GM13976 (cell line): ENCODE results near the gene EIF4E1B.

ENCODE experiments used
- DNase-seq: peaks from one replicate; pipeline ENCODE4 v3.0.0; 2012; ENCODE audit warnings: low spot score
- in situ Hi-C: fragments of 300-500 bp; cut with MboI; formaldehyde crosslinking; loops from one replicate; pipeline ENCODE4 v1.12.0; 2022; ENCODE audit warnings: low sequenced_read_pairs, mixed read lengths, inconsistent platforms; ENCODE audit not compliant: unreplicated experiment
- TF ChIP-seq, protein P1 (sequence below): IDR thresholded peaks from 2 replicates; pipeline ENCODE4 v1.5.1; 2012; ENCODE audit warnings: borderline replicate concordance, mild to moderate bottlenecking; ENCODE audit not compliant: insufficient read depth; ENCODE audit errors: extremely low read depth, missing control alignments, control extremely low read depth

Gene EIF4E1B

DNA sequence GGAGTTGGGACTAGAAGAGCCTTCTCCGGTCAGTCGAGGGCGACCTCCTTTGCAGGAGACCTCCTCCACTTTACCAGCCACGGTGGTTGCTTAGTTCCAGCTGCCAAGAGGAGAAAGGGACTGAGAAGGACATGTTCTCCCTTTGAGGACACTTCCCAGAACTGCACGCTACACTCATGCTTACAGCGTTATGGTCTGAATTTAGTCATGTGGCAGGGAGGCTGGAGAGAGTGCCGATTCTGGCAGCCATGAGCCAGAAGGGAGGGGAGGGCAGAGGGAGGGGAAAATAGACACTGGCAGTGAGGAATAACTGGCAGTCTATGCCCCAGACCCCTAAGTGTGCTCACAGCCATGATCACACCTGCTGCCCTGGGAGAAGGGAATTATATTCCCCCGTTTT is 64.6 kb downstream of the EIF4E1B start:
- no peak for DNase-seq
- in situ Hi-C loops = no loop called here
- TF ChIP-seq, protein P1, sequence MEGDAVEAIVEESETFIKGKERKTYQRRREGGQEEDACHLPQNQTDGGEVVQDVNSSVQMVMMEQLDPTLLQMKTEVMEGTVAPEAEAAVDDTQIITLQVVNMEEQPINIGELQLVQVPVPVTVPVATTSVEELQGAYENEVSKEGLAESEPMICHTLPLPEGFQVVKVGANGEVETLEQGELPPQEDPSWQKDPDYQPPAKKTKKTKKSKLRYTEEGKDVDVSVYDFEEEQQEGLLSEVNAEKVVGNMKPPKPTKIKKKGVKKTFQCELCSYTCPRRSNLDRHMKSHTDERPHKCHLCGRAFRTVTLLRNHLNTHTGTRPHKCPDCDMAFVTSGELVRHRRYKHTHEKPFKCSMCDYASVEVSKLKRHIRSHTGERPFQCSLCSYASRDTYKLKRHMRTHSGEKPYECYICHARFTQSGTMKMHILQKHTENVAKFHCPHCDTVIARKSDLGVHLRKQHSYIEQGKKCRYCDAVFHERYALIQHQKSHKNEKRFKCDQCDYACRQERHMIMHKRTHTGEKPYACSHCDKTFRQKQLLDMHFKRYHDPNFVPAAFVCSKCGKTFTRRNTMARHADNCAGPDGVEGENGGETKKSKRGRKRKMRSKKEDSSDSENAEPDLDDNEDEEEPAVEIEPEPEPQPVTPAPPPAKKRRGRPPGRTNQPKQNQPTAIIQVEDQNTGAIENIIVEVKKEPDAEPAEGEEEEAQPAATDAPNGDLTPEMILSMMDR = no peak
